Measurements from ENCODE around the gene ANKRD36. TPM values are rescaled to one million over a fixed set of nuclear protein-coding genes. Genes with fewer than 3 reads are reported as not detected.
"Not testable (repeated sequence)": the region's sequence is repeated elsewhere in the genome, so short reads cannot be mapped to it uniquely, and the experiment has no call there.

ANKRD36 gene
- total RNA-seq, 1 experiment from 2014 or later = 20.6 TPM

DNA sequence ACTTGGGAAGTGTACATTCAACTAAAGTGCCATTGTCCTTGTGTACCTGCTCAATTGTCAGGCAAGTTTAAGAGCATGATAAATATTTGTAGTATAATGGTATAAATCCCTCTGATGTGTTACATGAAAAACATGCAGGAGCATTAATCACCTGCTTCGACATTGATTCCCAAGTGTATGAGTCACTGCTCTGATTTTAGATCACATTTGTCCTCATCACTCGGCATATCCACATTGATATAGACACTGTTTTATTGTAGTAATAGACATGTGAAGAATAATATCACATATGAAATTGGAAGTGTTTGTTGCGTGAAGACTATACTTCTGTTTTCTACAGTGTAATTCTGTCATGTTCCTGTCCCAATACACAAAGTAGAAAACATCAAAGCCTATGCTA is 31.1 kb downstream of the ANKRD36 start:
- H3K27ac Mint-ChIP-seq (ENCODE audit: low read depth, unreplicated experiment); intact Hi-C loops (cut with micrococcal nuclease); H3K9me3 Mint-ChIP-seq (ENCODE audit: unreplicated experiment); DNase-seq (ENCODE audit: unreplicated experiment); H3K4me1 Mint-ChIP-seq (ENCODE audit: insufficient read depth, unreplicated experiment); H3K27me3 Mint-ChIP-seq (ENCODE audit: insufficient read depth, unreplicated experiment); H3K4me3 Mint-ChIP-seq (ENCODE audit: unreplicated experiment); BruUV-seq (replicated peaks); CTCF ChIA-PET; POLR2A ChIA-PET: not testable (repeated sequence)
- peaks cover 16% of the 10 kb centered on the region for H3K36me3 Mint-ChIP-seq (ENCODE audit: insufficient read depth, unreplicated experiment)

- DNase-seq (ENCODE audit: unreplicated experiment); intact Hi-C loops (cut with micrococcal nuclease); H3K4me1 Mint-ChIP-seq (ENCODE audit: insufficient read depth, unreplicated experiment); H3K27ac Mint-ChIP-seq (ENCODE audit: low read depth, unreplicated experiment); H3K9me3 Mint-ChIP-seq (ENCODE audit: unreplicated experiment); H3K27me3 Mint-ChIP-seq (ENCODE audit: insufficient read depth, unreplicated experiment); POLR2A ChIA-PET; H3K4me3 Mint-ChIP-seq (ENCODE audit: unreplicated experiment); BruUV-seq (replicated peaks); CTCF ChIA-PET: not testable (repeated sequence)
- H3K36me3 Mint-ChIP-seq (ENCODE audit: insufficient read depth, unreplicated experiment) = peaks cover 15% of the 10 kb centered on the region
Observed at GRCh38 chr2:97166548-97166947, 53.6 kb downstream of the ANKRD36 start.

GRCh38 chr2:97167938-97168337 is 55.0 kb downstream of the ANKRD36 start:
- peaks cover 15% of the 10 kb centered on the region for H3K36me3 Mint-ChIP-seq (ENCODE audit: insufficient read depth, unreplicated experiment)
- DNase-seq (ENCODE audit: unreplicated experiment); H3K27ac Mint-ChIP-seq (ENCODE audit: low read depth, unreplicated experiment); H3K9me3 Mint-ChIP-seq (ENCODE audit: unreplicated experiment); H3K4me1 Mint-ChIP-seq (ENCODE audit: insufficient read depth, unreplicated experiment); BruUV-seq (replicated peaks); CTCF ChIA-PET; H3K4me3 Mint-ChIP-seq (ENCODE audit: unreplicated experiment); H3K27me3 Mint-ChIP-seq (ENCODE audit: insufficient read depth, unreplicated experiment); intact Hi-C loops (cut with micrococcal nuclease); POLR2A ChIA-PET: not testable (repeated sequence)

GRCh38 chr2:97168583-97168982 is 55.6 kb downstream of the ANKRD36 start:
- DNase-seq (ENCODE audit: unreplicated experiment); H3K9me3 Mint-ChIP-seq (ENCODE audit: unreplicated experiment); H3K27me3 Mint-ChIP-seq (ENCODE audit: insufficient read depth, unreplicated experiment); intact Hi-C loops (cut with micrococcal nuclease); POLR2A ChIA-PET; H3K4me1 Mint-ChIP-seq (ENCODE audit: insufficient read depth, unreplicated experiment); CTCF ChIA-PET; H3K4me3 Mint-ChIP-seq (ENCODE audit: unreplicated experiment); BruUV-seq (replicated peaks); H3K27ac Mint-ChIP-seq (ENCODE audit: low read depth, unreplicated experiment): not testable (repeated sequence)
- peaks cover 15% of the 10 kb centered on the region for H3K36me3 Mint-ChIP-seq (ENCODE audit: insufficient read depth, unreplicated experiment)

DNA sequence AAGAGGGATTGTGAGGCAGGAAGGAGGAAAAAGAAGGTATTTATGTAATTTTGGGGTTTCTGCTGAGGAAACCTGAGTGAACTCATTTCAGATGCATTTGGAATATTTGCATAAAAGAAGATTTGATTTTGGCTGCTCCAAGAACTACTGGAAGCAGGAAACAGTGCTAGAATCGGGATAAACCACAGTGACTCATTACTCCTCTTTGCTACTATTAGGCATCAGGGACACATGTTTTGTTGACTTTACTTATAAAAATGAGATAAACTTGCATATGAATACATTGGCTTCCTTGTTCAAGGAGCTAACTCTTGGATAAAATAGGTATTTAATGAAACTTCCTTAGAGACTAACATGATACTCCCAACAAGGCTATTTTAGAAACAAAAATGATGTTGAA is 67.4 kb downstream of the ANKRD36 start:
- H3K36me3 Mint-ChIP-seq (ENCODE audit: insufficient read depth, unreplicated experiment) = peaks cover 12% of the 10 kb centered on the region
- intact Hi-C loops (cut with micrococcal nuclease); POLR2A ChIA-PET; H3K27me3 Mint-ChIP-seq (ENCODE audit: insufficient read depth, unreplicated experiment); H3K9me3 Mint-ChIP-seq (ENCODE audit: unreplicated experiment); DNase-seq (ENCODE audit: unreplicated experiment); H3K4me3 Mint-ChIP-seq (ENCODE audit: unreplicated experiment); BruUV-seq (replicated peaks); H3K4me1 Mint-ChIP-seq (ENCODE audit: insufficient read depth, unreplicated experiment); CTCF ChIA-PET; H3K27ac Mint-ChIP-seq (ENCODE audit: low read depth, unreplicated experiment): not testable (repeated sequence)

DNA sequence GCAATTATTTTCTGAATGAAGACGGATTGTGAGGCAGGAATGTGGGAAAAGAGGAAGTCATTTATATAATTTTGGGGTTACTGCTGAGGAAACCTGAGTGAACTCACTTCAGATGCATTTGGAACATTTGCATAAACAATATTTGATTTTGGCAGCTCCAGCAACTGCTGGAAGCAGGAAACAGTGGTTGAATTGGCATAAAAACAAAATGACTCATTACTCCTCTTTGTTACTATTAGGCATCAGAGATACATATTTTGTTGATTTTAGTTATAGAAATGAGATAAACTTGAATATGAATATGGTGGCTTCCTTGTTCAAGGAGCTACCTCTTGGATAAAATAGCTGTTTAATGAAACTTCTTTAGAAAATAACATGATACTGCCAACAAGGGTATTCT is 82.4 kb downstream of the ANKRD36 start:
- H3K36me3 Mint-ChIP-seq (ENCODE audit: insufficient read depth, unreplicated experiment) = peaks cover 17% of the 10 kb centered on the region
- CTCF ChIA-PET; H3K27me3 Mint-ChIP-seq (ENCODE audit: insufficient read depth, unreplicated experiment); H3K4me1 Mint-ChIP-seq (ENCODE audit: insufficient read depth, unreplicated experiment); intact Hi-C loops (cut with micrococcal nuclease); BruUV-seq (replicated peaks); H3K9me3 Mint-ChIP-seq (ENCODE audit: unreplicated experiment); H3K4me3 Mint-ChIP-seq (ENCODE audit: unreplicated experiment): not testable (repeated sequence)
- POLR2A ChIA-PET = interaction anchor here (0.6 kb wide), 1 partner anchor 994 kb away, joined by 3 read pairs; no protein-coding TSS in a partner anchor
- peak overlapping the region; percentile 65 for H3K27ac Mint-ChIP-seq (ENCODE audit: low read depth, unreplicated experiment)
- peak; percentile 79 for DNase-seq (ENCODE audit: unreplicated experiment)

DNA sequence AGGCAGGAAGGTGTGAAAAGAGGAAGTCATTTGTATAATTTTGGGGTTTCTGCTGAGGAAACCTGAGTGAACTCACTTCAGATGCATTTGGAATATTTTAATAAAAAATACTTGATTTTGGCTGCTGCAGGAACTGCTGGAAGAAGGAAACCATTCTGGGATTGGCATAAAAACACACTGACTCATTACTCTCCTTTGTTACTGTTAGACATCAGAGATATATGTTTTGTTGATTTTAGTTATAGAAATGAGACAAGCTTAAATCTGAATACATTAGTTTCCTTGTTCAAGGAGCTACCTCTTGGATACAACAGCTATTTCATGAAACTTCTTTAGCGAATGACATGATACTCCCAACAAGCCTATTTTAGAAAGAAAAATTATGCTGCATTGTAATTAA is 84.3 kb downstream of the ANKRD36 start:
- DNase-seq (ENCODE audit: unreplicated experiment); CTCF ChIA-PET; H3K27me3 Mint-ChIP-seq (ENCODE audit: insufficient read depth, unreplicated experiment); H3K9me3 Mint-ChIP-seq (ENCODE audit: unreplicated experiment); H3K27ac Mint-ChIP-seq (ENCODE audit: low read depth, unreplicated experiment); BruUV-seq (replicated peaks); H3K4me1 Mint-ChIP-seq (ENCODE audit: insufficient read depth, unreplicated experiment); POLR2A ChIA-PET; intact Hi-C loops (cut with micrococcal nuclease); H3K4me3 Mint-ChIP-seq (ENCODE audit: unreplicated experiment); H3K36me3 Mint-ChIP-seq (ENCODE audit: insufficient read depth, unreplicated experiment): not testable (repeated sequence)

DNA sequence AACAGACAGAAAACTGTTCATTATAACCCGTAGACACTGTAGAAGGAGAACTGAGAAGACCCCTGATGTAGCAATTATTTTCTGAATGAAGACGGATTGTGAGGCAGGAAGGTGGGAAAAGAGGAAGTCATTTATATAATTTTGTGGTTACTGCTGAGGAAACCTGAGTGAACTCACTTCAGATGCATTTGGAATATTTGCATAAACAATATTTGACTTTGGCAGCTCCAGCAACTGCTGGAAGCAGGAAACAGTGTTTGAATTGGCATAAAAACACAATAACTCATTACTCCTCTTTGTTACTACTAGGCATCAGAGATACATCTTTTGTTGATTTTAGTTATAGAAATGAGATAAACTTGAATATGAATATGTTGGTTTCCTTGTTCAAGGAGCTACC is 87.9 kb downstream of the ANKRD36 start:
- H3K27me3 Mint-ChIP-seq (ENCODE audit: insufficient read depth, unreplicated experiment); intact Hi-C loops (cut with micrococcal nuclease); H3K4me3 Mint-ChIP-seq (ENCODE audit: unreplicated experiment); DNase-seq (ENCODE audit: unreplicated experiment); H3K36me3 Mint-ChIP-seq (ENCODE audit: insufficient read depth, unreplicated experiment); BruUV-seq (replicated peaks); H3K4me1 Mint-ChIP-seq (ENCODE audit: insufficient read depth, unreplicated experiment); H3K9me3 Mint-ChIP-seq (ENCODE audit: unreplicated experiment); H3K27ac Mint-ChIP-seq (ENCODE audit: low read depth, unreplicated experiment); CTCF ChIA-PET: not testable (repeated sequence)
- POLR2A ChIA-PET = interaction anchor here (0.6 kb wide), 1 partner anchor 1230 kb away, joined by 3 read pairs; no protein-coding TSS in a partner anchor

DNA sequence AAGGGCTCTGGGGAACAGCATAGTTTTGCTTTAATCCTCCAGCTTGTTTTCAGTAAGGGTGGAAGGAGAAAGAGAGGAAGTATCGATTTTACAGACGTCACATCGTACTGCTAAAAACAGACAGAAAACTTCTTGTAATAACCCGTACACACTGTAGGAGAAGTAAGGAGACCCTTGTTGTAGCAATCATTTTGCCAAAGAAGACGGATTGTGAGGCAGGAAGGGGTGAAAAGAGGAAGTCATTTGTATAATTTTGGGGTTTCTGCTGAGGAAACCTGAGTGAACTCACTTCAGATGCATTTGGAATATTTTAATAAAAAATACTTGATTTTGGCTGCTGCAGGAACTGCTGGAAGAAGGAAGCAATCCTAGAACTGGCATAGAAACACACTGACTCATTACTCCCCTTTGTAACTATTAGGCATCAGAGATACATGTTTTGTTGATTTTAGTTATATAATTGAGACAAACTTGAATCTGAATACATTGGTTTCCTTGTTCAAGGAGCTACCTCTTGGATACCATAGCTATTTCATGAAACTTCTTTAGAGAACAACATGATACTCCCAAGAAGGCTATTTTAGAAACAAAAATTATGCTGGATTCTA is 89.8 kb downstream of the ANKRD36 start:
- DNase-seq (ENCODE audit: unreplicated experiment); H3K27me3 Mint-ChIP-seq (ENCODE audit: insufficient read depth, unreplicated experiment); intact Hi-C loops (cut with micrococcal nuclease); H3K4me3 Mint-ChIP-seq (ENCODE audit: unreplicated experiment); CTCF ChIA-PET; H3K27ac Mint-ChIP-seq (ENCODE audit: low read depth, unreplicated experiment); H3K9me3 Mint-ChIP-seq (ENCODE audit: unreplicated experiment); POLR2A ChIA-PET; H3K4me1 Mint-ChIP-seq (ENCODE audit: insufficient read depth, unreplicated experiment); BruUV-seq (replicated peaks): not testable (repeated sequence)
- H3K36me3 Mint-ChIP-seq (ENCODE audit: insufficient read depth, unreplicated experiment) = peaks cover 15% of the 10 kb centered on the region
